Fibroblast of pulmonary artery (primary cell): Measurements from ENCODE around the gene HNRNPM.

Source experiments
- DNase-seq: peaks from one replicate; pipeline ENCODE4 v3.0.0-alpha.2; 2010; ENCODE audit warnings: low read depth
- H3K4me3 ChIP-seq: replicated peaks from 2 replicates; pipeline ENCODE4 v1.5.1; 2011; ENCODE audit warnings: low read depth, mild to moderate bottlenecking, control low read depth, low read length, moderate library complexity
- TF ChIP-seq, protein P1 (sequence below): IDR thresholded peaks from 2 replicates; pipeline ENCODE4 v1.5.1; 2011; ENCODE audit warnings: mild to moderate bottlenecking, control low read depth, low read length, inconsistent platforms; ENCODE audit errors: missing control alignments

Gene HNRNPM

DNA sequence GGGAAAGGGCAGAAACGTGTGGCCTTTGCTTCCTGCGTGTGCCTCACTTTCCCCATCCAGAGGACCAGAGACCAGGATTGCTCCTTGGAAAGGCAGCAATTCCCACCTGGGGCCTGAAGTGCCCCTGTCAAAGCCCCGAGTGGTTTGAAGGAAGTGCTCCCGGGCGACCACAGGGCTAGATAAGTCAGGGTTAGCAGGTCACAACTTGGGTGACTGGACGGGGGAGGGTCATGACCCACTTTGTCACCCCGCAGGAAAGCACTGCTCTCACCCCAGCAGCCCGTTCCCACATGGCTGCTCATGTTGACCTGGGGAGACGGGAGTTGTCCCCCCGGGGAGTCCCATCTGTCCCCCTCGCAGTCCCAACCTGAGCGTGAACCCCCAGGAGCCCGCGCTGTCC, 57.2 kb downstream of the HNRNPM start:
- TF ChIP-seq, protein P1, sequence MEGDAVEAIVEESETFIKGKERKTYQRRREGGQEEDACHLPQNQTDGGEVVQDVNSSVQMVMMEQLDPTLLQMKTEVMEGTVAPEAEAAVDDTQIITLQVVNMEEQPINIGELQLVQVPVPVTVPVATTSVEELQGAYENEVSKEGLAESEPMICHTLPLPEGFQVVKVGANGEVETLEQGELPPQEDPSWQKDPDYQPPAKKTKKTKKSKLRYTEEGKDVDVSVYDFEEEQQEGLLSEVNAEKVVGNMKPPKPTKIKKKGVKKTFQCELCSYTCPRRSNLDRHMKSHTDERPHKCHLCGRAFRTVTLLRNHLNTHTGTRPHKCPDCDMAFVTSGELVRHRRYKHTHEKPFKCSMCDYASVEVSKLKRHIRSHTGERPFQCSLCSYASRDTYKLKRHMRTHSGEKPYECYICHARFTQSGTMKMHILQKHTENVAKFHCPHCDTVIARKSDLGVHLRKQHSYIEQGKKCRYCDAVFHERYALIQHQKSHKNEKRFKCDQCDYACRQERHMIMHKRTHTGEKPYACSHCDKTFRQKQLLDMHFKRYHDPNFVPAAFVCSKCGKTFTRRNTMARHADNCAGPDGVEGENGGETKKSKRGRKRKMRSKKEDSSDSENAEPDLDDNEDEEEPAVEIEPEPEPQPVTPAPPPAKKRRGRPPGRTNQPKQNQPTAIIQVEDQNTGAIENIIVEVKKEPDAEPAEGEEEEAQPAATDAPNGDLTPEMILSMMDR = no peak
- no peak overlapping the region for H3K4me3 ChIP-seq
- no peak for DNase-seq

DNA sequence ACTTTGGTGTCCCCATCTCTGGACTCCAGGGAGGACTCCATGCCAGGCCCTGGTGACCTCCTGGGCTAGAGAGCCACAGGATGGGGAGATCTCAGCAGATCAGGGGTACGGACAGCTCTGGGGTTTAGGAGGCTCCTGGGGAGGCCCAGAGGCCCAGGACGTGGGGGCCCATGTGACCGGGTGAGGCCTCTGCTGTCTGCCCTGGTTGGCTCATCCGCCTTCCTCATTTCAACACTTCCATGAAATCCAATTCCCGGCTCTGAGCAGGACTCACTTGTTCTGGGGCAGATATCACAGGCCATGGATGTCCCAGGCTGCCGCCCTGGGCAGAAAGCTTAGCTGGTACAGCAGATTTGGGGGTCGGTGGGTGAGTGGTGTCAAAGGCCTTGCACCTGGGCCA, 58.7 kb downstream of the HNRNPM start:
- DNase-seq = no peak
- no peak overlapping the region for H3K4me3 ChIP-seq
- TF ChIP-seq, protein P1 = no peak

DNA sequence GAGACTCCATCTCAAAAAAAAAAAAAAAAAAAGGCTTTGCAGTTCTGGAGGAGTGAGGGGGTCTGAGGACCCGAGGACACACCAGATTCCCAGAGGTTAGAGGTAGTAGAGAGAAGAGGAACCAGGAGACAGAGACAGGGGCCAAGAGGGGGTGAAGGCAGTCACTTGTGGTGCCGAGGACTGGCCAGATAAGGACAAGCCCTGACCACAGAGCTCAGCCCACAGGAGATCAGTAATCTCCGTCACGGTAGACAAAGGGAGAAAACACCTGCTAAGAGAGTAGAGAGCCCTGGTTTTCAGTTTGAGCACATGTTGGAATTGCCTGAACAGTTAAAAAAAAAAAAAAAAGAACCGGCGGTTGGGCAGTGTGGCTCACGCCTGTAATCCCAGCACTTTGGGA, 59.4 kb downstream of the HNRNPM start:
- TF ChIP-seq, protein P1 = no peak
- no peak overlapping the region for H3K4me3 ChIP-seq
- no peak for DNase-seq

DNA sequence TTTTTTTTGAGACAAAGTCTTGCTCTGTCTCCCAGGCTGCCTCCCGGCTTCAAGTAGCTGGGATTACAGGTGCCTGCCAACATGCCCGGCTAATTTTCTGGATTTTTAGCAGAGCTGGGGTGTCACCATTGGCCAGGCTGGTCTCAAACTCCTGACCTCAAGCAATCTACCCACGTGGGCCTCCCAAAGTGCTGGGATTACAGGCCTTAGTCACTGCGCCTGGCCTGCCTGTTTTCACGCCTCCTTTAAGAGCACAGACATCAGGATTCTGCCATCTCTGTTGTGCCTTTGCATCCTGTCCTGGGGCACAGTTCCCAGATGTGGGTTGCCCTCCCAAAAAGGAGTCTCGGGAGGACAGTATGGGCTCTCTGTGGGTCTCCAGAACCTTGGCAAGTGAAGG, 60.1 kb downstream of the HNRNPM start:
- TF ChIP-seq, protein P1 = no peak
- H3K4me3 ChIP-seq = no peak overlapping the region
- DNase-seq = no peak

- TF ChIP-seq, protein P1 = peak; percentile 76
- DNase-seq = peak; percentile 67
- H3K4me3 ChIP-seq = peak overlapping the region; percentile 61
Observed at GRCh38 chr19:8505680-8506401, 61.1 kb downstream of the HNRNPM start.

DNA sequence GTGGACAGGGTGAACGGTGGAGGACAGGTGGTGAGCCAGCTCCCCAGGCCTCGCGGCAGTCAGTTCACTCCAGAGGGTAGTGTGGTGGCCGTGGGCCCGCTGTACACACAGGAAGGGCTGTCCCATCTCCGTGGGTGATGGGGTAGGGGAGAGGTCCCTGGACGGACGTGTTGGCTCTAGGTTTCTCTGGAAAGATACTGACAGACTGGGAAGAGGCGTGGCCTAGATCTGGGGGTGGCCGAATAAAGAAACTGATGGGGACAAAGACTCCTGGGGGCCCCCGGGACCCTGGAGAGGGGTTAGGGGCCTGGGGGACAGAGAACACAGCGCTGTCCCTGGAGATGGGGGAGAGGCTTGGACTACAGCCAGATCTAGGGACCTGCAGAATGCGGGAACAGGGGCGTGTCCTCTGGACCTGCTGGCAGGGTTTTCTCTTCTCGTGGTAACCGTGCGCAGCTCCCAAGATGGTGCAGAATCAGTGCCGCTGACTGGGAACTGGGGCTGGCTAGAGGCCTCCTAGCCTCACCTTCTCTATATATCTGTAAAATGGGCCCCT, 61.7 kb downstream of the HNRNPM start:
- peak overlapping the region; percentile 61 for H3K4me3 ChIP-seq
- TF ChIP-seq, protein P1 = no peak
- no peak for DNase-seq
